Measurements from ENCODE around the gene HMGN1.
"Not testable (repeated sequence)": the region's sequence is repeated elsewhere in the genome, so short reads cannot be mapped to it uniquely, and the experiment has no call there.

The HMGN1 gene, protein sequence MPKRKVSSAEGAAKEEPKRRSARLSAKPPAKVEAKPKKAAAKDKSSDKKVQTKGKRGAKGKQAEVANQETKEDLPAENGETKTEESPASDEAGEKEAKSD

DNA sequence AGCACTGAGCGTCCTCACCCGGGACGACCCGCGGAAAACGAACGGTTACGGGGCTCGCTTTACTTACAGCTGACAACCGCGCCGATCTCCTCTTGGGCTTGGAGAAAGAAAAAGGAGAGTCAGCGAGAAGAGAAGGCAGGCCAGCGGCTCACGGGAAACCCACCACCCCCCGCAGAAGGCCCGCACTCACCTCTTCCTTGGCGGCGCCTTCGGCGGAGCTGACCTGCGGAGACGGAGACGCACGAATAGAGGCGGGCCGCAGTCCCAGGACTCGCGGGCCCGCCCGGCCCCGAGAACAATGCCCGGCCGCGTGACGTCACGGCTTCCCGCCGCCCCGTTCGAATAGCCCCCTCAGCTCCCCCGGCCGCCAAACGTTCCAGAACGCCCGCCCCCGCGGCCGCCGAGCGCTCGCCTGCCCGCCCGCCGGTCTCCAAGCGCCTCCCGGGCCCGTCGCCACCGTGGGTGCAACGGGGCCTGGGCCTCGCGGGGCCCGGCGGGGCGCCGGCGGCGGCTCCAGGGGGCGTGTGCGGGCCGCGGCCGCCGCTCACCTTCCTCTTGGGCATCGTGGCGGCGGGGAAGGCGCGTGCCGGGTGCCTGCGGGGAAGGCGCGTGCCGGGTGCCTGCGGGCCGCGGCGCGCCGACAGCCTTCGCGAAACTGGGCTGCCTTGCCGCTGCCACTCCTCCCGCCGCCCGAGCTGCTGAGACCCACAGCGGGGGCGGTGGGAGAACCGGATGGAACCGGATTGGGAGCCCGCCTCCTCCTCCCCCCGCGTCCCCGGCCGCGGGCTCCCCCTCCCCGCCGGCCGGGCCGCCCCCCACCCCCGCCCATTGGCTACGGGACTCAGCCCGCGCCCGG, at the start of gene HMGN1:
Gene HMGN1 (minus strand): TSS at position 734 of the 856 bp plus-strand sequence. CDS start 171 bp downstream, at position 563.
- DNase-seq: peak; percentile 87 to 90

DNA sequence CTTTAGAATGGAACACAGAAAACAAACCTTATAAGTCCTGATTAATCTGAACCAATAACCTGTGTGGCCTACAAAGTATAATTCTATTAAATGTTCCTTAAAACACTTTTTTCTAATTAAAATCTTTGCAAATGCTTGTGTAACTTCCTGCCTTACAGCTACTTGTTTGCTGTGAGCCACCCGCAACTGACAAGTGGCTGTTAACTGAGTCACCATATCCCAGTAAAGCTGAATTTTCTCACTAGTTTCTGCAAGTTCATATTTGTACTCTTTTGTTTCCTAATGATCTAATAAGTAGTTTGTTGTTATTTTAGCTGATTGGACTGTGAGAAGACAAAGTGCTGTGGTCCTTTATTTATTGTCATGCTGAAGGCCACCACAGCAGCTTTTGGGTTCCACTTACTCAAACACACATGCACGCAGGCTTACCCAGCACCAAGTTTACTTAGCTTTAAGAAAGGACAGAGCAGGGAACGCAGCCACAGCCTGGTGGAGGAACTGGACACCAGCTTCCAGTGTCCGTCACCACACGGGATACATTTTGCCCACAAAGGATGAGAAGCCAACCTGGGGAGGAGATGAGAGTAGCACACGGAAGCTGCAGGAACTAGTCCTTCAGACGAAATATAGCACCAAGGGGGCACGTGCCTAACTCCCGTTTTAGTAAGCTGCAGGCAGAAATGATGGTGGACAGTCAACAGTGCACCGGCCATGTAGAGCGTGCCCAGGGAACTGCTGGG, 48.9 kb upstream of the HMGN1 start:
- no peak for DNase-seq

DNA sequence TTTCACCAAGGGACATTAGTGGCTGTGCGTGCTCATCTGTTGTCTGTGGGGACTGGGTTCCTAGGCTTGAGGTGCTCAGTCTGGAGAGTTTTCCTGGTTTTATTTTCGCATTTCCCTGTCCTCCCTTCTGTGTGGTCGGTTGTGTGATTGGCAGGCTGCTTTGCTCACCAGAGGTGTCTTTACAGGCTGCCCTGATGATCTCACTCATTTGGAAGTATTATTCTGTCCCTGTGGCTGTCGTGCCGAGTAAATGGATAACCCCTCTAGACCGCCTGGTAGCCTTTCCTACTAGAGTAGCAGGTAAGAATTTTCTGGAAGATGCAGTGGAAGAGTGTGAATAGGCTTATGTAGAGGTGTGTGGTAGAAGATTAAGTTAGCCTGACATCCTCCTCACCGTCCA, 44.1 kb upstream of the HMGN1 start:
- DNase-seq: no peak

DNA sequence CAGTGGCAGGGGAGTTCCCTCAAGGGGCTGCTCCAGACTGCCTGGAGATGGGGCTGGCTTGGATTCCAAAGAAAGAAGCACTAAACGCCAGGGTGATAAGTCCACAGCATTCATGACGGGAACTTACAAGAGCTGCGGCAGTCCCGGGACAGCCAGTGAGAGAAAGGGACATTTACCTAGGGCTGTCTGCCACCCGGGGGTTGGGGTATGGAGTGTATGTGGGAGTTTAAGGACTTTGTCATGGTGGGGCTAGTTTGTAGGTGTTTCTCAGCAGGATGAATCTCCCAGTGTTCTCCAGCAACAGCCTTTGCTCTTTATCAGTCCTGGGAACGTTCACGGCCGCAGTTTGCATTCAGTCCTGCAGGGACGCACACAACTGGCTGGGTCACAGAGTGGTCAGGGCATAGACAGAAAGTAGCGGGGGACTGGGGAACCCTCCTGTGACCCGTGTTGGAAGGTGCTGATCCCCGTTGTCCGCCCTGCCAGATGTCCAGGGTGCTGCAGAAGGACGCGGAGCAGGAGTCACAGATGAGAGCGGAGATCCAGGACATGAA, 41.4 kb upstream of the HMGN1 start:
- DNase-seq: no peak

DNA sequence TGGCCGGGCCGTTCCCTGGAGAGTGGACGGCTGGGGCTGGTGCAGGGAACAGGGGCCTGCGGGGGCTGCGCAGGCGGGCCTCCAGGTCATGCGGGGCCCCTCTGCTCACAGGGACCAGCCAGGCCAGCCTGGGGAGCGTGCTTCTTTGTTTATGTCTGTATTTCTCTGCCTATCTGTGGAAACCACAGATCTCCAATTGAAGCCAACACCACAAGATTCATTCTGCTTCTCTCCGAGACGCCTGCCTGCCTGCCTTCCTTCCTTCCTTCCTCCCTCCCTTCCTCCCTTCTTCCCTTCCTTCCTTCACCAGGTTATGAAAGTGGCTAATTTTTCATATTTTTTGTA, 39.9 kb upstream of the HMGN1 start:
- DNase-seq: no peak

DNA sequence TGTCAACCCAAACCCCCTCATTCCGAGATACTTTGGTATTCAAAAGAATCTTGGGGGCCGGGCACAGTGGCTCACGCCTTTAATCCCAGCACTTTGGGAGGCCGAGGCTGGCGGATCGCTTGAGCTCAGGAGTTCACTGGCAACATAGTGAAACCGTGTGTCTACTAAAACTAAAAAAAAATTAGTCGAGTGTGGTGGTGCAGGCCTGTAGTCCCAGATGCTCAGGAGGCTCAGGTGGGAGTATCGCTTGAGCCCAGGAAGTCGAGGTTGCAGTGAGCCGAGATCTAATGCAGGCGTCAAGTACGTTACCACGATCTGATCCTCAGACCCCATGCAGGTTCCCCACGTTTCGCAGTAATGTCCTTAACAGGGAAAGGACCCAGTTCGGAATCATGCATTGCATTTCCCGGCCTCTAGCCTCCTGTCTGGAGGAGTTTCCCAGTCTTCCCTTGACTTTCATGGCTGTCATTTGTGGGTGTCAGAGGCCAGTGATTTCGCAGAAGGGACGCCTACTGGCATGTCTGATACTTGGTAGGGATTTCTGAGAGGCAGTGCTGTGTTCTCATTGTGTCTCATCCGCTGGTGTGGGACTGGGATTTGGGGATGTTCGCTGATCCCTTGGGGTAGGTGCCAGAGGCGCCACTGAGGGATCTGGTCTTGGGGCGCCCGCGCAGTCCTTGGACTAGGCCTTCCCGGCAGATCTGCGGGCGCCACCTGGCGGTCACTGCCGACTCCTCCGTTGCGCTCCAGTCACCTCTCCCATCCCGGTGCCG, 39.3 kb upstream of the HMGN1 start:
- peak; percentile 85 to 91 for DNase-seq

DNA sequence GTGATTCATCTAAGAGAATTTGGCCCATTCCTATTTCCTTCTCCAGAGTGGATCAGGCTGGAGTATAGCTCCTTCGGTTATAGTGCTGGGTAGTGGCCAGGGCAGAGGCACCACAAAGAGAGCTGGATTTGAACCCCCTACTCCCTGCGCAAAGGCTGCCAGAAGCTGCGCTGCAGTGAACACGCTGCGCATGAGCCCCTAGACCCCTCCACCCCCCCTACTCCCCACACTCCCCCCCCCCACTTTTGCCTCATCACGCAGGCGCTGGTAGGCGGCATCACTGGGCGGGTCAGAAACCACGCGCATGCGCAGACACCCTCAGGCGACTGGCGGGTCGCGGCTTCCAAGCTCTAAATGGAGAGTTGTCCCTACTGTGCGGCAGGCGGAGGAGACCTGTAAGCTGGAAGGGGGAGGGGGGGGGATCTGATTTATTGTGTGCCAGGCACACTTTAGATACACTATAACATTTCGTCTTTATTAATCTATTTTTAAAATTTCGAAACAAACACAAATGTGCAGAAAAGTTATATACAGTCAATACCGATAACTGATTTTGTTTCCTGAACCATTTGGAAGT, 38.7 kb upstream of the HMGN1 start:
- peak; percentile 92 to 94 for DNase-seq

DNA sequence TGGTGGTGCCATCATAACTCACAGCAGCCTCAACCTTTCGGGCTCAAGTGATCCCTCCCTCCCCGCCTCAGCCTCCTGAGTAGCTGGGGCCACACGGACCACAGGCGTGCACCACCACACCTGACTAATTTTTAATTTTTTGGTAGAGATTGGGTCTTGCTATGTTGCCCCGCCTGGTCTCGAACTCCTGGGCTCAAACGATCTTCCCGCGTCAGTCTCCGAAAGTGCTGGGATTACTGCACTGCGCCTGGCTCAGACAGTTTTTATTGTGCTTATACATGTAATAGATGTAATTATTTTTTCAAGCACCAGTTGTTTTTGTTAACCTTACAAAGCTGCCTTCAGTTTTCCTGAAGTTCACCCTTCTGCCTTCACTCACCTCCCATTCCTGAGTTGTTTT, 38.0 kb upstream of the HMGN1 start:
- no peak for DNase-seq

DNA sequence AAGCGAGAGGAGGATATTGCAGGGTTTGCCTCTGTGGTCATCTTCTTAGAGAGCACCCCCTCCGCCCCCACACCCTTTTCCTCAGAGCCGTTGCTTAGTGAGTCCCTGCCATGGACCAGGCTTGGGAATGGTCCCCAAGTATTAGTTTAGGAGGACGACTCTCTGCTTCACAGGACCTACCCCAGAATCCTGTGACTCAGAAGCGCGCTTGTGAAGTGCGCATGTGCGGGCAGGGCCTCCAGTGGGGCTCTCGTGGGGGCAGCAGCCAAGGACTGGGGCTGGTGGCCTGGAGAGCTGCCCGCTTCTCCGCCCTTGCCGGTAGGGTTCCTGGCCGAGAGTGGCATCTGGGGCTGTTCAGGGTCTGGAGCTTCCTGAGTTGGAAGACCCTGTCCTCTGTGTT, 37.3 kb upstream of the HMGN1 start:
- no peak for DNase-seq

DNA sequence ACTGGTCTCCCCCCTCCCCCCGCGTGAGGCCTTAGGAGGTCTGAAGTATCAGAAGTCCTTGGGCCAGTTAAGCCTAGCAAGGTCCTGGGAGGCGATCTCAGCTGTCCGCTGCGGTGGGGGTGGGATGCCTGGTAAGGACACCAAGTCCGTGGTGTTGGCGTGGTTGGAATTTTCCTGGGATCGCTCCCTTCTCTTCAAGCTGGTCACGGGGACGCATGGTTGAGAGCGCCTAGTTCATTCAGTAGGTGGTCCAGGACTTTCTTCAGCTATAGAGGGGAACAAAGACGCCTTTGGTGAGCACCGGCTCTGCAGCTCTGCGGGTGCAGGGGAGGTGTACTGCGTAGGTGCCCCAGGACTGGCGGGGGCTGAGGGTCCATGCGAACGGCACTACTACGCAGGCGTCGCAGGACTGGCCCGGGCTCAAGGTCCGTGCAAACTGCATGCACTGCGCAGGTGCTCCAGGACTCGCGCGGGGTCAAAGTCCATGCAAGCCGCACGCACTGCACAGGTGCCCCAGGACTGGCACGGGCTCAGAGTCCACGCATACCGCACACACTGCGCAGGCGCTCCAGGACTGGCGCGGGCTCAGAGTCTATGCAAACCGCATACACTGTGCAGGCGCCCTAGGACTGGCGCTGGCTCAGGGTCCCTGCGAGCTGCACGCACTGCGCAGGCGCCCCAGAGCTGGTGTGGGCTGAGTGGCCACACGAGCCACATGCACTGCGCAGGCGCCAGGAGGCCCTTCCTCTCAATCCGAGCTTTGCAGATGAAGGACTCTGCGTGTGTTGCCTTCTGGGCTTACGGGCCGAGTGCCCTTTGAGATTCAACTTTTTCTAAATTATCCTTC, 36.6 kb upstream of the HMGN1 start:
- DNase-seq: peak in 1 of 2 donors; percentile 47

DNA sequence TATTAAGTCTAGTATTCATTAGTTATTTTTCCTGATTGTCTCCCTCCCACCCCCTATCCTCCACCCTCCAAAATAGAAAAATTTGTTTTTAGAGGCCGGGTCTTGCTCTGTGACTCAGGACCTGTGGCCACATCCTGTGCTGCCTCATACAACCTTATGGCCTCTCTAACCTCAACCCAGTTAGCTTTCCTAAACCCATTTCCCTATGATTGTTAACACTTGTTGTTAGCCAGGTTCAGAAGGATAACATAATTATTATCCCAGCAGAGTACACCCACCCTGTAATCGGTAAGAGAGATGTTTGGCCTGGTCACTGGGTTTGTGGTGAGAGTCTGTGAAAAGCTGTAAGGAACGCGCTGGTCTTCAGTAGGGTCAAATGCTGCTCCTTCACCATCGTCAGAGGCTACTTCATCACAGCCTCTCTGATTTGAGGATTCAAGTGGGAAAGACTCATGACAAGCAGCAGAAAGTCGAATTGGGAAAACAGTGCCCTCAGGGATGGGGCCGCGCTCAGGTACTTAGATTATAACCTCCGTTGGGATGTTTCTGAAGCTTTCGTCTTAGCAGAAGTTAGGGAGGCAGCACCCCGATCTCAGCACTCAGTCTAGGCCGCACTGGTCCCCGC, 35.9 kb upstream of the HMGN1 start:
- no peak for DNase-seq

DNA sequence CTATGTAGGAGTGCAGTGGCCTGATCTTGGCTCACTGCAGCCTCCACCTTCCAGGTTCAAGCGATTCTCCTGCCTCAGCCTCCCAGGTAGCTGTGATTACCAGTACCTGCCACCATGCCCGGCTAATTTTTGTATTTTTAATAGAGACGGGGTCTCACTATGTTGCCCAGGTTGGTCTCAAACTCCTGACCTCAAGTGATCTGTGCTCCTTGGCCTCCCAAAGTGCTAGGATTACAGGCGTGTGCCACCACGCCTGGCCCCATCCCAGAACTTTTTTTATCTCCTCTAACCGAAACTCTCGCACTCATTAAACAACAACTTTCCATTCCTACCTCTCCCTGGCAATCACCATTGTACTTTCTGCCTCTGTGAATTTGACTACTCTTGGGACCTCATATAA, 33.2 kb upstream of the HMGN1 start:
- not testable (repeated sequence) for DNase-seq

DNA sequence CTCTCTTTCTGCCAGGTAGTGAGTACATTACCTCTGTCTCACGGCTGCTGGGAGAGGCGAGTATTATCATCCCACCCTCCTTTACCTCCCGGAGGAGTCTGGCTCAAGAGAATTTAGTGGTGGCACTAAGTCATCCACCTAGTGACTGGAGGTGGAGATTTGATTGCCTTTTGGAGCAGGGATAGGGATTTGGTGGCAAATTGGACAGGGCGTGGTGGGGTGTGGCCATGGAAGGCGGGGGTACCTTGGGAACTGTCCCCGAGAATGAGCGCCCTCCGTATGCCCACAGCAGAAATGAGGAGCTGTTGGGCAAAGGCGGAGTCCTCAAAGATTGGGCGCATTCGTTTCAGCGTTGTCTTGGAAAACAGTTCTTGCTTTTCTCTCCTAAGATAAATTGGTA, 32.1 kb upstream of the HMGN1 start:
- DNase-seq: no peak

DNA sequence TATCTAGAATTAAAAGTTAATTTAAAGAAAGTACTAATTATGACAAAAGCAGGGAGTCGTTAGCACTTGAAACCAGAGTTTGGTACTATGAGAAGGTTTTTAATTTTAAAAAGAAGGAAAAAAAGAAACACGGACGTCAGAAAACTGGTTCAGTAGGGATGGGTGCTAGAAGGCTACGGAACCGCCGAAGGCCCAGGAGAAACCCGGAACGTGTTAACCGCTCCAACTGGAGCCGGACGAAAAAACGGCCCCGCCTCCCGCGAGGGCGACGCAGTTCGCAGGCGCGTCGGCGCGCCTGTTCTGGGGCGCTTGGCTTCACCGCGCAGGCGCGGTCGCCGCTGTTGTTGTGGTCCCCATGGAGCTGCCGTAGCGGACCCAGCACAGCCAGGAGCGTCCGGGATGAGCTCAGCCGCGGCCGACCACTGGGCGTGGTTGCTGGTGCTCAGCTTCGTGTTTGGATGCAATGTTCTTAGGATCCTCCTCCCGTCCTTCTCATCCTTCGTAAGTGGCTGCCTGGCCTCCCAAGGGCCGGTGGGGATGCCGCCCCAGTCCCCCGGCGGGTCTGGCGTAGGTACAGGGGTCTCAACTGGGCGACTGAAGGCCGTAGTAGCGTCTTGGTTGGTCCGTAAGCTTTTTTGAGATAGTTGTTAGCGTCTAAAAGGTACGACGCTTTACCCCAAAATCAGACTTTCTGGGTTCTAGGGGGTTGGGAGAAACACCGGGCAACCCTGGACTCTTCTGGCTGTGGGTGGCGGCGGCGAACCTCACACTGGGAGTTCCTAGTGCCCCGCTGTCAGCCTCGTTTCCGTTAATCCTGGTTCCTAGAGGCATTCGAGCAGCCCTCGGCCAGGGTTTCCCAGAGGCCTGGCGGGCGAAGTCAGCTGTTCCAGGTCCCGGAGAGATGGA, 31.4 kb upstream of the HMGN1 start:
- peak; percentile 83 to 85 for DNase-seq

DNA sequence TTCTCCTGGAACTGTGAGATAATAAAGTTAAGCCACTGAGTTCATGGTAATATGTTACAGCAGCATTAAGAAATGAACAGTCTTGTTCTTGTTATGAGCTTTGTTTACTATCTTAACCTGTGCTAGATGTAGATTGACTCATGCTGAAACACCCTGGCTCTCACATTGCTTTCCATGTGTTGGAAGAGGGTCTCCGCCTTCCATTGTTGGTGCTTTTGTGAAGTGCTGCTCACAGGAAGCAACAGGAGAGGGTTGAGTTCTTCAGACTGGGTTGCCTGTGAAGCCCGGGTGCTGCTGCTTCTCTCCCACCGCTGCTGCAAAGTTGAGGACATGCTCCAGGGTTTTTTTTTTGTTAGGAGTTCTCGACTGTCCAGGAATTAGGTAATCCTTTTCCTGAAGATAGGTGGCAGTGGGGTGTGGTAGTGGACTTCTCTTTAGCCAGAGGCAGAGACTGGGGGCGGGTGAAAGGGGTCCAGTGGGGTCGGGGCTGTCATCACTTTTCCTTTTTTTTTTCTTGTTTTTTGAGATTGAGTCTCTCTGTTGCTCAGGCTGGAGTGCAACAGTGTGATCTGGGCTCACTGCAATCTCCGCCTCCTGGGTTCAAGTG, 28.7 kb upstream of the HMGN1 start:
- DNase-seq: no peak

DNA sequence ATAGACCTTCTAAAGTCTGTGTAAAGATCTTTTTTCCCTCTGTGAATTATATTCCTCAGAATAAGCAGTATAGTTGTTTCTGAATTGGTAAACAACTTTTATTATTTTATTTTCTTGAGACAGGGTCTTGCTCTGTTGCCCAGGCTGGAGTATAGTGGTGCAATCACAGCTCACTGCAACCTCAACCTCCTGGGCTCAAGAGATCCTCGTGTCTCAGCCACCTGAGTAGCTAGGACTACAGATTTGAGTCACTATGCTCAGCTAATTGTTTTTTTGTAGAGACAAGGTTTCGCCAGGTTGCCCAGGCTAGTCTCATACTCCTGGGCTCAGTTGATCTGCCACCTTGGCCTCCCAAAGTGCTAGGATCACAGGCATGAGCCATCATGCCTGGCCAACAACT, 26.6 kb upstream of the HMGN1 start:
- no peak for DNase-seq

DNA sequence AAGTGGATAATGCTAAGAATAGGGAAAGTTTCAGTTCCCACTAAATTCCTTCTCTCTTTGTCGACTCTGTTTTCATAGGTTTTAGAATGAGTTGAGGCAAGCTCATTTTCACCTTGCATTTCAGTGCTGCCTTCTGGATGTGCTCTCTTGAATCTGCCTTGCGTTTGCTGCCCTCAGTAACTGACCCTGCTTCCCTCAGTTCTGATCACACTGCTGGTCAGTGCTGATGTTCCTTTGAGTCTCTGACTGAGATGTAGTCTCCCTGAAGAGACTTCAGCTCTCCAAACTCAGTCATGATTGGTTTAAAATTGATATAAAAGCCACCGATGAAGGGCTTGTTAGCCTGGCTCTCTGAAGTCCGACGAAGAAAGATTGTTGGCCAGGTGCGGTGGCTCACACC, 25.2 kb upstream of the HMGN1 start:
- no peak for DNase-seq

DNA sequence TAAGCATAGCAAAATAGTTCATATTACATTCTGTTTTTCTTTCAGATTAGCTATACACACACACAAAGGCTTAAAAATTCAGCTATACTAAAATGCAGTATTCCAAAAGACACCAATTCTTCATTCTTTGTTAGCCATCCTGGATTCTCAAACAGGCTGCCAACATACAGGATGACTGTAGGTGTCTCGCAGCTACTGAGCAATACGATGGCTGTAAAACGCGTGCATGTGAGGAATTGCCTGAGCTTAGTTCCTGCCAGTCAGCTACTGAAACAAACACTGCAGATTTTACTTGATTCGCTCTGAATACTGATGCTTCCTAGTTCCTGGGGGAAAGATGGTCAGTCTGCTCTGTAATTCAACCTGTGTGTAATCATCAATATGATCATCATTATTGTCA, 24.7 kb upstream of the HMGN1 start:
- DNase-seq: no peak

DNA sequence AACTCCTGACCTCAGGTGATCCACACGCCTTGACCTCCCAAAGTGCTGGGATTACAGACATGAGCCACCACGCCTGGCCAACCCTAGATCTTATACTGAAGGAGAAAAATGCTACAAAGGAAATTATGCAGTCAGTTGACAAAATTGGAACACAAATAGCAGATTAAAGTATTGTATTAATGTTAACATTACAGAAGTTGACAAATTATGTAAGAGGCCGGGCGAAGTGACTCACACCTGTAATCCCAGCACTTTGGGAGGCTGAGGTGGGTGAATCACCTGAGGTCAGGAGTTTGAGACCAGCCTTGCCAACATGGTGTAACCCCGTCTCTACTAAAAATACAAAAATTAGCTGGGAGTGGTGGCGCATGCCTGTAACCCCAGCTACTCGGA, 21.0 kb upstream of the HMGN1 start:
- not testable (repeated sequence) for DNase-seq

DNA sequence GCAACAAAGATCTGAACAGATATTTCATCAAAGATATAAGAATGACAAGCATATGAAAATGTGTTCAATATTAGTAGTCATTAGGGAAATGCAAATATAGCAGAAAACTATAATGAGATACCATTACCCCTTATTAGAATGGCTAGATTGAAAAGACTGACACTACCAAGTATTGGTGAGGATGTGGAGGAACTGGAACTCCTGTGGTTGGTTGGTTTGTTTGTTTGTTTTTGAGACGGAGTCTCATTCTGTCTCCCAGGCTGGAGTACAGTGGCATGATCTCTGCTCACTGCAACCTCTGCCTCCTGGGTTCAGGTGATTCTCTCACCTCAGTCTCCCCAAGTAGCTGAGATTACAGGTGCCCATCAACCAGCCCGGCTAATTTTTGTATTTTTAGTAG, 18.9 kb upstream of the HMGN1 start:
- DNase-seq: no peak
